WTC11 (cell line): ENCODE results near the gene S100A12.

Experiments used
- CTCF ChIP-seq: fragments of 200-600 bp; IDR thresholded peaks from 2 replicates; pipeline ENCODE4 v1.8.0; 2022; ENCODE audit warnings: antibody characterized with exemption
- E2F5 ChIP-seq: sonication (generic); formaldehyde crosslinking; IDR thresholded peaks from 2 replicates; pipeline ENCODE4 v1.8.1; 2022; ENCODE audit warnings: mild to moderate bottlenecking, moderate library complexity, missing genetic modification reagents
- IRF1 ChIP-seq: sonication (generic); formaldehyde crosslinking; IDR thresholded peaks from 2 replicates; pipeline ENCODE4 v1.8.0; 2023; ENCODE audit warnings: missing genetic modification reagents
- MAX ChIP-seq: sonication (generic); formaldehyde crosslinking; IDR thresholded peaks from 2 replicates; pipeline ENCODE4 v1.8.0; 2022; ENCODE audit warnings: mild to moderate bottlenecking, missing genetic modification reagents
- TCF7 ChIP-seq: sonication (generic); formaldehyde crosslinking; IDR thresholded peaks from 2 replicates; pipeline ENCODE4 v1.8.0; 2022; ENCODE audit warnings: mild to moderate bottlenecking, low read depth, missing genetic modification reagents, moderate library complexity
- USF1 ChIP-seq: sonication (generic); formaldehyde crosslinking; IDR thresholded peaks from 2 replicates; pipeline ENCODE4 v1.8.0; 2022; ENCODE audit warnings: mild to moderate bottlenecking, missing genetic modification reagents
- USF2 ChIP-seq: sonication (generic); formaldehyde crosslinking; IDR thresholded peaks from 2 replicates; pipeline ENCODE4 v1.8.1; 2023; ENCODE audit warnings: mild to moderate bottlenecking, missing genetic modification reagents, moderate library complexity

GRCh38 chr1:153336650-153337049, 38.8 kb downstream of the S100A12 start:
- TF ChIP-seq USF1 = no peak
- TF ChIP-seq USF2 (CRISPR knock-in tag) = no peak
- TF ChIP-seq CTCF = no peak
- TF ChIP-seq TCF7 (CRISPR knock-in tag) = no peak
- no peak for TF ChIP-seq IRF1 (CRISPR knock-in tag)
- no peak for TF ChIP-seq E2F5 (CRISPR knock-in tag)
- no peak for TF ChIP-seq MAX
